Sigmoid colon (tissue), 4 donors: ENCODE measurements around the gene ADGRF4.

Experiments used
- CTCF ChIP-seq, 4 experiments: fragments of 450-650 bp in 3 of 4; fragments of 200-600 bp in 1 of 4; IDR thresholded peaks; one replicate each; pipeline ENCODE4 v1.5.1; 2016 to 2019; ENCODE audit warnings: antibody characterized with exemption in 4 of 4, mild to moderate bottlenecking in 3 of 4, moderate library complexity in 2 of 4
- POLR2A ChIP-seq, 2 donors: fragments of 450-650 bp; IDR thresholded peaks; one replicate each; pipeline ENCODE4 v1.6.1; 2016; ENCODE audit warnings: antibody characterized with exemption in 2 of 2, mild to moderate bottlenecking in 2 of 2, moderate library complexity in 2 of 2
- POLR2AphosphoS5 ChIP-seq, 4 donors: sonication (generic); formaldehyde crosslinking; IDR thresholded peaks; one replicate each; pipeline ENCODE4 v1.6.1; 2017; ENCODE audit warnings: antibody characterized with exemption in 4 of 4

GRCh38 chr6:47724300-47724699 lies 25.9 kb downstream of the ADGRF4 start:
- TF ChIP-seq CTCF (IDR thresholded peaks at IDR 0.05) (no peak), POLR2A (IDR thresholded peaks at IDR 0.05) (no peak), POLR2AphosphoS5 (IDR thresholded peaks at IDR 0.05) (no peak)
